GM12878 (cell line): ENCODE measurements around the gene HABP2. TPM values are rescaled to one million over a fixed set of nuclear protein-coding genes. Genes with fewer than 3 reads are reported as not detected.

Experiments used
- ATAC-seq: fragments of 200-7000 bp; cut with Tn5 transposase; 3 replicates; pipeline ENCODE4 v1.9.1; 2020; ENCODE audit warnings: mild to moderate bottlenecking, moderate library complexity
- BruUV-seq: library from RNA; stranded (reverse); fragments of 400-500 nt; replicated peaks from 2 replicates; lab custom pipeline; 2021; lab: Mats Ljungman, UMichigan
- CTCF ChIA-PET: fragments of 300-600 bp; sonication (Branson Sonifier 250); formaldehyde crosslinking; extraction: SDS; loops from one replicate; lab custom pipeline; 2021; ENCODE audit warnings: inconsistent platforms; lab: Yijun Ruan, JAX
- POLR2A ChIA-PET: fragments of 350-600 bp; formaldehyde crosslinking; extraction: SDS; loops from one replicate; lab custom pipeline; 2021; ENCODE audit warnings: inconsistent platforms; lab: Charles Lee
- RAD21 ChIA-PET: fragments of 300-600 bp; sonication (Branson Sonifier 250); formaldehyde crosslinking; loops from one replicate; lab custom pipeline; 2023; ENCODE audit warnings: antibody characterized with exemption; ENCODE audit not compliant: unreplicated experiment; lab: Charles Lee
- SMC1A ChIA-PET: fragments of 300-600 bp; sonication (Branson Sonifier 250); formaldehyde crosslinking; loops from one replicate; lab custom pipeline; 2023; ENCODE audit not compliant: unreplicated experiment, uncharacterized antibody; lab: Charles Lee
- DNase-seq: peaks from one replicate; pipeline ENCODE4 v3.0.0-alpha.2; 2011; ENCODE audit warnings: low read depth, low spot score
- FAIRE-seq: peaks from 3 replicates; lab custom pipeline; 2011; peaks lifted over from hg19 to GRCh38; lab: Jason Lieb, UNC
- H2AFZ ChIP-seq: 2 replicates; pipeline ENCODE4 v1.6.0; 2011; ENCODE audit warnings: low read depth, low read length, control low read depth; ENCODE audit not compliant: control insufficient read depth
- H3K27ac ChIP-seq: 2 replicates; pipeline ENCODE4 v1.5.1; 2011; ENCODE audit warnings: control low read depth; ENCODE audit not compliant: control insufficient read depth, insufficient read depth
- H3K27me3 ChIP-seq, 2 experiments: replicated peaks in 1 of 2; 2 replicates each; pipeline versions ENCODE4 v1.6.0 to v1.6.1; 2011; ENCODE audit warnings: low read length in 1 of 2; ENCODE audit not compliant: control insufficient read depth in 2 of 2, insufficient read depth in 2 of 2
- H3K36me3 ChIP-seq, 2 experiments: 2 replicates each; pipeline ENCODE4 v1.5.1; 2011; ENCODE audit warnings: low read length in 1 of 2; ENCODE audit not compliant: control insufficient read depth in 2 of 2, insufficient read depth in 2 of 2
- H3K4me1 ChIP-seq: 2 replicates; pipeline ENCODE4 v1.6.1; 2011; ENCODE audit warnings: mild to moderate bottlenecking, low read length, moderate library complexity, mixed read lengths; ENCODE audit not compliant: control insufficient read depth, insufficient read depth
- H3K4me2 ChIP-seq: 2 replicates; pipeline ENCODE4 v1.6.0; 2011; ENCODE audit warnings: control low read depth; ENCODE audit not compliant: control insufficient read depth, insufficient read depth
- H3K4me3 ChIP-seq: fragments of 200-600 bp; sonication (generic); 2 replicates; pipeline ENCODE4 v1.5.1; 2016
- H3K79me2 ChIP-seq: 2 replicates; pipeline ENCODE4 v1.6.0; 2011; ENCODE audit warnings: low read length; ENCODE audit not compliant: control insufficient read depth, insufficient read depth
- H3K9ac ChIP-seq: 2 replicates; pipeline ENCODE4 v1.8.0; 2011; ENCODE audit warnings: low read length, control low read depth, mixed read lengths; ENCODE audit not compliant: control insufficient read depth, insufficient read depth
- H3K9me3 ChIP-seq: replicated peaks from 3 replicates; pipeline ENCODE4 v1.5.1; 2011; ENCODE audit warnings: mild to moderate bottlenecking, low read length; ENCODE audit not compliant: control insufficient read depth, insufficient read depth
- H4K20me1 ChIP-seq: 2 replicates; pipeline ENCODE4 v1.6.0; 2011; ENCODE audit not compliant: control insufficient read depth, insufficient read depth
- BRCA1 ChIP-seq: IDR thresholded peaks from 2 replicates; pipeline ENCODE4 v1.6.1; 2011; ENCODE audit warnings: low read depth, low read length, improper control_type of control experiment
- IKZF2 ChIP-seq, 2 experiments: fragments of 450-650 bp; IDR thresholded peaks; 2 replicates each; pipeline ENCODE4 v1.6.1; 2017; ENCODE audit warnings: mild to moderate bottlenecking in 2 of 2, moderate library complexity in 2 of 2
- JUND ChIP-seq: IDR thresholded peaks from 2 replicates; pipeline ENCODE4 v1.6.1; 2012; ENCODE audit warnings: low read depth, mild to moderate bottlenecking, low read length, improper control_type of control experiment, moderate library complexity
- MEF2A ChIP-seq: IDR thresholded peaks from 2 replicates; pipeline ENCODE4 v1.6.1; 2011; ENCODE audit warnings: low read depth, mild to moderate bottlenecking, low read length, moderate library complexity; ENCODE audit not compliant: insufficient read depth
- MEF2B ChIP-seq: fragments of 450-650 bp; IDR thresholded peaks from 2 replicates; pipeline ENCODE4 v1.6.1; 2018; ENCODE audit warnings: mild to moderate bottlenecking, moderate library complexity; ENCODE audit not compliant: partially characterized antibody, poor library complexity, severe bottlenecking
- PAX5 ChIP-seq: IDR thresholded peaks from 2 replicates; pipeline ENCODE4 v1.6.1; 2011; ENCODE audit warnings: low read depth, low read length, borderline replicate concordance
- POU2F2 ChIP-seq: IDR thresholded peaks from 3 replicates; pipeline ENCODE4 v1.6.1; 2011; ENCODE audit warnings: low read depth, mild to moderate bottlenecking, low read length, borderline replicate concordance
- RAD21 ChIP-seq: IDR thresholded peaks from 2 replicates; pipeline ENCODE4 v1.6.1; 2011; ENCODE audit warnings: mild to moderate bottlenecking, low read depth, low read length, moderate library complexity; ENCODE audit not compliant: insufficient read depth
- SMAD5 ChIP-seq: IDR thresholded peaks from 2 replicates; pipeline ENCODE4 v1.6.1; 2016; ENCODE audit warnings: antibody characterized with exemption, low read depth
- STAT1 ChIP-seq: fragments of 450-650 bp; conservative IDR thresholded peaks from 2 replicates; pipeline ENCODE4 v1.6.1; 2014; ENCODE audit warnings: antibody characterized with exemption, mild to moderate bottlenecking
- TAF1 ChIP-seq: IDR thresholded peaks from 2 replicates; pipeline ENCODE4 v1.6.1; 2011; ENCODE audit warnings: mild to moderate bottlenecking, low read depth, low read length, borderline replicate concordance
- TCF7 ChIP-seq: IDR thresholded peaks from 2 replicates; pipeline ENCODE4 v1.6.1; 2014; ENCODE audit warnings: antibody characterized with exemption, borderline replicate concordance
- ZNF384 ChIP-seq: IDR thresholded peaks from 2 replicates; pipeline ENCODE4 v1.6.1; 2012; ENCODE audit warnings: low read depth, mild to moderate bottlenecking, low read length, improper control_type of control experiment, borderline replicate concordance
- ZNF622 ChIP-seq: fragments of 450-650 bp; IDR thresholded peaks from 2 replicates; pipeline ENCODE4 v1.6.1; 2017; ENCODE audit warnings: mild to moderate bottlenecking, inconsistent platforms
- whole genome bisulfite sequencing: methylation state at CpG from one replicate; pipeline ENCODE4 v1.1.6; 2016; ENCODE audit warnings: low lambda C conversion rate; ENCODE audit not compliant: insufficient replicate concordance, insufficient coverage; ENCODE audit errors: missing lambda C conversion rate; 5-methylcytosine and 5-hydroxymethylcytosine counted together
- in situ Hi-C: fragments of 300-500 bp; cut with MboI; formaldehyde crosslinking; loops from 9 replicates; pipeline ENCODE4 v1.14.3; 2018; ENCODE audit warnings: mixed read lengths
- intact Hi-C: fragments of 100-400 bp; cut with micrococcal nuclease; formaldehyde crosslinking; loops from one replicate; pipeline ENCODE4 v1.14.2; 2022; ENCODE audit not compliant: unreplicated experiment
- polyA plus RNA-seq, 11 experiments: library from polyadenylated mRNA; depleted of rRNA in 4 of 11; unstranded in 6 of 11; stranded (reverse) in 5 of 11; fragments of >200 nt; fragmentation: Nextera tagmentation in 4 of 11; fragmentation: Illumina TruSeq in 1 of 11; extraction: Ambion mirVana in 4 of 11; extraction: Trizol in 1 of 11; gene quantifications; 1 replicate in 1 of 11; 2 replicates in 10 of 11; pipeline versions ENCODE4 v1.2.1 to v1.2.3, GENCODE V29; 2011 to 2016; ENCODE audit warnings: inconsistent platforms in 2 of 11, missing spikeins in 2 of 11, low read depth in 1 of 11
- total RNA-seq, 4 experiments: library from RNA; depleted of rRNA in 3 of 4; stranded (reverse); fragments of >200 nt in 3 of 4; fragmentation: Illumina TruSeq in 1 of 4; extraction: Trizol in 1 of 4; gene quantifications; 2 replicates each; pipeline versions ENCODE4 v1.2.1 to v1.2.3, GENCODE V29; 2013 to 2021
- TF ChIP-seq, protein P1 (sequence below): fragments of 450-650 bp; IDR thresholded peaks from 2 replicates; pipeline ENCODE4 v1.6.1; 2018; ENCODE audit warnings: borderline replicate concordance, mild to moderate bottlenecking; ENCODE audit not compliant: partially characterized antibody
- TF ChIP-seq, protein P2 (sequence below): fragments of 450-650 bp; IDR thresholded peaks from 2 replicates; pipeline ENCODE4 v1.6.1; 2017; ENCODE audit warnings: mild to moderate bottlenecking
- TF ChIP-seq, protein P3 (sequence below): fragments of 450-650 bp; IDR thresholded peaks from 2 replicates; pipeline ENCODE4 v1.6.1; 2018; ENCODE audit warnings: mild to moderate bottlenecking, low read depth, moderate library complexity; ENCODE audit not compliant: partially characterized antibody

HABP2 gene
- total and polyA plus RNA-seq, 10 of the 15 experiments (the other 5 are each of a cell fraction or from before 2014, with no cell fraction given) = 0.13 TPM; not detected in 9

GRCh38 chr10:113583571-113583970 is 30.7 kb downstream of the HABP2 start:
- ChIA-PET SMC1A (no interaction called here), CTCF (no interaction called here), RAD21 (no interaction called here), POLR2A (no interaction called here)
- TF ChIP-seq ZNF384 = no peak
- TF ChIP-seq, protein P1, sequence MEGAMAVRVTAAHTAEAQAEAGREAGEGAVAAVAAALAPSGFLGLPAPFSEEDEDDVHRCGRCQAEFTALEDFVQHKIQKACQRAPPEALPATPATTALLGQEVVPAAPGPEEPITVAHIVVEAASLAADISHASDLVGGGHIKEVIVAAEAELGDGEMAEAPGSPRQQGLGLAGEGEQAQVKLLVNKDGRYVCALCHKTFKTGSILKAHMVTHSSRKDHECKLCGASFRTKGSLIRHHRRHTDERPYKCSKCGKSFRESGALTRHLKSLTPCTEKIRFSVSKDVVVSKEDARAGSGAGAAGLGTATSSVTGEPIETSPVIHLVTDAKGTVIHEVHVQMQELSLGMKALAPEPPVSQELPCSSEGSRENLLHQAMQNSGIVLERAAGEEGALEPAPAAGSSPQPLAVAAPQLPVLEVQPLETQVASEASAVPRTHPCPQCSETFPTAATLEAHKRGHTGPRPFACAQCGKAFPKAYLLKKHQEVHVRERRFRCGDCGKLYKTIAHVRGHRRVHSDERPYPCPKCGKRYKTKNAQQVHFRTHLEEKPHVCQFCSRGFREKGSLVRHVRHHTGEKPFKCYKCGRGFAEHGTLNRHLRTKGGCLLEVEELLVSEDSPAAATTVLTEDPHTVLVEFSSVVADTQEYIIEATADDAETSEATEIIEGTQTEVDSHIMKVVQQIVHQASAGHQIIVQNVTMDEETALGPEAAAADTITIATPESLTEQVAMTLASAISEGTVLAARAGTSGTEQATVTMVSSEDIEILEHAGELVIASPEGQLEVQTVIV = no peak
- no peak for TF ChIP-seq TAF1
- no peak for TF ChIP-seq SMAD5
- no peak for TF ChIP-seq BRCA1
- no peak for TF ChIP-seq MEF2A
- TF ChIP-seq ZNF622 = no peak
- TF ChIP-seq POU2F2 = no peak
- no peak for TF ChIP-seq TCF7
- no peak for TF ChIP-seq RAD21
- TF ChIP-seq IKZF2 (IDR thresholded peaks at IDR 0.05) = no peak
- no peak for TF ChIP-seq MEF2B
- TF ChIP-seq PAX5 = no peak
- TF ChIP-seq, protein P2, sequence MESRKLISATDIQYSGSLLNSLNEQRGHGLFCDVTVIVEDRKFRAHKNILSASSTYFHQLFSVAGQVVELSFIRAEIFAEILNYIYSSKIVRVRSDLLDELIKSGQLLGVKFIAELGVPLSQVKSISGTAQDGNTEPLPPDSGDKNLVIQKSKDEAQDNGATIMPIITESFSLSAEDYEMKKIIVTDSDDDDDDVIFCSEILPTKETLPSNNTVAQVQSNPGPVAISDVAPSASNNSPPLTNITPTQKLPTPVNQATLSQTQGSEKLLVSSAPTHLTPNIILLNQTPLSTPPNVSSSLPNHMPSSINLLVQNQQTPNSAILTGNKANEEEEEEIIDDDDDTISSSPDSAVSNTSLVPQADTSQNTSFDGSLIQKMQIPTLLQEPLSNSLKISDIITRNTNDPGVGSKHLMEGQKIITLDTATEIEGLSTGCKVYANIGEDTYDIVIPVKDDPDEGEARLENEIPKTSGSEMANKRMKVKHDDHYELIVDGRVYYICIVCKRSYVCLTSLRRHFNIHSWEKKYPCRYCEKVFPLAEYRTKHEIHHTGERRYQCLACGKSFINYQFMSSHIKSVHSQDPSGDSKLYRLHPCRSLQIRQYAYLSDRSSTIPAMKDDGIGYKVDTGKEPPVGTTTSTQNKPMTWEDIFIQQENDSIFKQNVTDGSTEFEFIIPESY = no peak
- TF ChIP-seq, protein P3, sequence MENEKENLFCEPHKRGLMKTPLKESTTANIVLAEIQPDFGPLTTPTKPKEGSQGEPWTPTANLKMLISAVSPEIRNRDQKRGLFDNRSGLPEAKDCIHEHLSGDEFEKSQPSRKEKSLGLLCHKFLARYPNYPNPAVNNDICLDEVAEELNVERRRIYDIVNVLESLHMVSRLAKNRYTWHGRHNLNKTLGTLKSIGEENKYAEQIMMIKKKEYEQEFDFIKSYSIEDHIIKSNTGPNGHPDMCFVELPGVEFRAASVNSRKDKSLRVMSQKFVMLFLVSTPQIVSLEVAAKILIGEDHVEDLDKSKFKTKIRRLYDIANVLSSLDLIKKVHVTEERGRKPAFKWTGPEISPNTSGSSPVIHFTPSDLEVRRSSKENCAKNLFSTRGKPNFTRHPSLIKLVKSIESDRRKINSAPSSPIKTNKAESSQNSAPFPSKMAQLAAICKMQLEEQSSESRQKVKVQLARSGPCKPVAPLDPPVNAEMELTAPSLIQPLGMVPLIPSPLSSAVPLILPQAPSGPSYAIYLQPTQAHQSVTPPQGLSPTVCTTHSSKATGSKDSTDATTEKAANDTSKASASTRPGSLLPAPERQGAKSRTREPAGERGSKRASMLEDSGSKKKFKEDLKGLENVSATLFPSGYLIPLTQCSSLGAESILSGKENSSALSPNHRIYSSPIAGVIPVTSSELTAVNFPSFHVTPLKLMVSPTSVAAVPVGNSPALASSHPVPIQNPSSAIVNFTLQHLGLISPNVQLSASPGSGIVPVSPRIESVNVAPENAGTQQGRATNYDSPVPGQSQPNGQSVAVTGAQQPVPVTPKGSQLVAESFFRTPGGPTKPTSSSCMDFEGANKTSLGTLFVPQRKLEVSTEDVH = no peak
- no peak for TF ChIP-seq STAT1
- no peak for TF ChIP-seq JUND
- Histone ChIP-seq H3K79me2 (no peaks in the 10 kb centered on the region), H2AFZ (no peak overlapping the region), H3K9me3 (no peaks in the 10 kb centered on the region), H4K20me1 (no peaks in the 10 kb centered on the region; the same call in 1 of the 2 replicates), H3K4me3 (no peak overlapping the region), H3K27me3 (no peaks in the 10 kb centered on the region), H3K4me1 (no peaks in the 10 kb centered on the region), H3K27ac (no peak overlapping the region), H3K36me3 (no peaks in the 10 kb centered on the region), H3K4me2 (no peak overlapping the region), H3K9ac (no peak overlapping the region)
- BruUV-seq = no TSS peak
- no peak for ATAC-seq
- FAIRE-seq = no peak
- no peak for DNase-seq
- intact Hi-C loops (no loop called here), in situ Hi-C loops (no loop called here)
- 2% methylated on average over 3 of the region's 3 CpGs for WGBS
